NCI-H2107 treated with DMSO at 0.1 percent for 48 hours (cell line): ENCODE data around the gene ZBTB1.
A peak's percentile ranks its signal among the peaks of the same experiment; 100 is the strongest.
"Not testable (repeated sequence)": the region's sequence is repeated elsewhere in the genome, so short reads cannot be mapped to it uniquely, and the experiment has no call there.

Experiments
- DNase-seq: peaks from one replicate; lab custom pipeline; 2025; ENCODE audit not compliant: unreplicated experiment; lab: John Stamatoyannopoulos, UW

The ZBTB1 gene

GRCh38 chr14:64522591-64523355 lies 18.2 kb downstream of the ZBTB1 start:
- DNase-seq = no peak

- DNase-seq = no peak
Measured at GRCh38 chr14:64525354-64525753, 20.8 kb downstream of the ZBTB1 start.

GRCh38 chr14:64531567-64531966 lies 27.0 kb downstream of the ZBTB1 start:
- no peak for DNase-seq

GRCh38 chr14:64536488-64537245 lies 32.1 kb downstream of the ZBTB1 start:
- DNase-seq = no peak

GRCh38 chr14:64540208-64541202 lies 35.9 kb downstream of the ZBTB1 start, which contains the start of gene HSPA2:
Gene HSPA2 (plus strand): TSS chr14:64540741. CDS start chr14:64540850, 109 bp downstream.
- peak; percentile 84 for DNase-seq

- no peak for DNase-seq
Measured at GRCh38 chr14:64541261-64541971, 36.8 kb downstream of the ZBTB1 start.

- no peak for DNase-seq
Measured at GRCh38 chr14:64541972-64542835, 37.6 kb downstream of the ZBTB1 start.

- DNase-seq = no peak
Measured at GRCh38 chr14:64542836-64543201, 38.2 kb downstream of the ZBTB1 start.

- no peak for DNase-seq
Measured at GRCh38 chr14:64544607-64545312, 40.2 kb downstream of the ZBTB1 start.

- DNase-seq = no peak
Measured at GRCh38 chr14:64549016-64549415, 44.4 kb downstream of the ZBTB1 start.

- DNase-seq = peak; percentile 72
Measured at GRCh38 chr14:64549791-64550620, 45.4 kb downstream of the ZBTB1 start, which contains the start of gene PPP1R36. Gene PPP1R36 (plus strand): TSS chr14:64549961. CDS start chr14:64549998, 37 bp downstream.

GRCh38 chr14:64550621-64551333 lies 46.2 kb downstream of the ZBTB1 start:
- DNase-seq = peak; percentile 53

- DNase-seq = no peak
Measured at GRCh38 chr14:64554556-64554955, 50.0 kb downstream of the ZBTB1 start.

GRCh38 chr14:64556526-64556925 lies 52.0 kb downstream of the ZBTB1 start:
- no peak for DNase-seq

- not testable (repeated sequence) for DNase-seq
Measured at GRCh38 chr14:64558216-64558615, 53.6 kb downstream of the ZBTB1 start.

- DNase-seq = peak; percentile 23
Measured at GRCh38 chr14:64561631-64562030, 57.1 kb downstream of the ZBTB1 start.

- DNase-seq = no peak
Measured at GRCh38 chr14:64562436-64562835, 57.9 kb downstream of the ZBTB1 start.
